GM12875 (cell line): ENCODE measurements around the gene TINAGL1.

ENCODE experiments used
- H3K4me3 ChIP-seq: one replicate; pipeline ENCODE4 v1.5.1; 2011; ENCODE audit warnings: low read depth, low read length, control low read depth
- TF ChIP-seq, protein P1 (sequence below): IDR thresholded peaks from 2 replicates; pipeline ENCODE4 v1.5.1; 2011; ENCODE audit warnings: low read depth, mild to moderate bottlenecking, control low read depth, inconsistent platforms, low read length, moderate library complexity, borderline replicate concordance; ENCODE audit not compliant: insufficient read depth

TINAGL1 gene, protein sequence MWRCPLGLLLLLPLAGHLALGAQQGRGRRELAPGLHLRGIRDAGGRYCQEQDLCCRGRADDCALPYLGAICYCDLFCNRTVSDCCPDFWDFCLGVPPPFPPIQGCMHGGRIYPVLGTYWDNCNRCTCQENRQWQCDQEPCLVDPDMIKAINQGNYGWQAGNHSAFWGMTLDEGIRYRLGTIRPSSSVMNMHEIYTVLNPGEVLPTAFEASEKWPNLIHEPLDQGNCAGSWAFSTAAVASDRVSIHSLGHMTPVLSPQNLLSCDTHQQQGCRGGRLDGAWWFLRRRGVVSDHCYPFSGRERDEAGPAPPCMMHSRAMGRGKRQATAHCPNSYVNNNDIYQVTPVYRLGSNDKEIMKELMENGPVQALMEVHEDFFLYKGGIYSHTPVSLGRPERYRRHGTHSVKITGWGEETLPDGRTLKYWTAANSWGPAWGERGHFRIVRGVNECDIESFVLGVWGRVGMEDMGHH

GRCh38 chr1:31576201-31576669 lies at the start of gene TINAGL1:
Gene TINAGL1 (plus strand): TSS chr1:31576515. CDS start chr1:31577149, 634 bp downstream.
- H3K4me3 ChIP-seq, result no peak within 1 kb of the TSS
- TF ChIP-seq, protein P1, sequence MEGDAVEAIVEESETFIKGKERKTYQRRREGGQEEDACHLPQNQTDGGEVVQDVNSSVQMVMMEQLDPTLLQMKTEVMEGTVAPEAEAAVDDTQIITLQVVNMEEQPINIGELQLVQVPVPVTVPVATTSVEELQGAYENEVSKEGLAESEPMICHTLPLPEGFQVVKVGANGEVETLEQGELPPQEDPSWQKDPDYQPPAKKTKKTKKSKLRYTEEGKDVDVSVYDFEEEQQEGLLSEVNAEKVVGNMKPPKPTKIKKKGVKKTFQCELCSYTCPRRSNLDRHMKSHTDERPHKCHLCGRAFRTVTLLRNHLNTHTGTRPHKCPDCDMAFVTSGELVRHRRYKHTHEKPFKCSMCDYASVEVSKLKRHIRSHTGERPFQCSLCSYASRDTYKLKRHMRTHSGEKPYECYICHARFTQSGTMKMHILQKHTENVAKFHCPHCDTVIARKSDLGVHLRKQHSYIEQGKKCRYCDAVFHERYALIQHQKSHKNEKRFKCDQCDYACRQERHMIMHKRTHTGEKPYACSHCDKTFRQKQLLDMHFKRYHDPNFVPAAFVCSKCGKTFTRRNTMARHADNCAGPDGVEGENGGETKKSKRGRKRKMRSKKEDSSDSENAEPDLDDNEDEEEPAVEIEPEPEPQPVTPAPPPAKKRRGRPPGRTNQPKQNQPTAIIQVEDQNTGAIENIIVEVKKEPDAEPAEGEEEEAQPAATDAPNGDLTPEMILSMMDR, result no peak

- TF ChIP-seq, protein P1, result no peak
- H3K4me3 ChIP-seq, result no peak overlapping the region
Observed at GRCh38 chr1:31529999-31530684, 46.2 kb upstream of the TINAGL1 start.

GRCh38 chr1:31531177-31531999 lies 44.9 kb upstream of the TINAGL1 start:
- no peak overlapping the region for H3K4me3 ChIP-seq
- TF ChIP-seq, protein P1, result no peak

DNA sequence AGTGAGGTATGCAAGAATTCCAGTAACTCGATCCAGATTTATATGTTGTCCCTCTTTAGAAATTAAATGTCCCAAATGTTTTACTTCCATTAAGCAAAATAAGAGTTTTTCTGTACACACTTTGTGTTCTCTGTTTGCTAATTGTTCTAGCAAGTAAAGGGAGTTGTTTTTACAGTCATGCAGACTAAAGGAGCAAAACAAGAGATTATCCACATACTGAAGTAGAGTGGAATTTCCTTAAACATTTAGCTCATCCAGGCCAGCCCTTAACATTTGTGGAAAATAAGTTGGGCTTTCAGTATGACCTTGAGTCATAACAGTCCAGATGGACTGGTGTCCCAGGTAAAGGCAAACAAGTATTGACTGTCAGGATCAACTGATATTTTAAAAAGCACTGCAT lies 44.1 kb upstream of the TINAGL1 start:
- TF ChIP-seq, protein P1, result no peak
- no peak overlapping the region for H3K4me3 ChIP-seq

DNA sequence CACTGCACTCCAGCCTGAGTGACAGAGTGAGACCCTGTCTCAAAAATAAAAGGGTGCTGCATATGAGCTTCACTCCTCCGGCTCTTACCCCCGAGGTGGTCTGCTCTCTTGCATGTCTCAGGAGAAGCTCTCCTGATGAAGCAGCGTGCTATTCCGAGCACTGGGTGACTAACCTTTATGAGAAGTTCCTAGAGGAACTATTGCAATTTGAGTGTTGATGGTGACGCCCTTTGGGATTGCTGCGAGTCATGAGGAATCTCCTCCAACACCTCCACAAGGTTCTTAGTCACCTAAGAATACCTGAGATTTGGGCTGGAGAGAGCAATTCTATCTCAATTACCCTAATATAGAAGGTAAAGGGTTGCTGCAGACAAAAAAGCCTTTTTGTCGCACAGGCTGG lies 40.8 kb upstream of the TINAGL1 start:
- TF ChIP-seq, protein P1, result no peak
- no peak overlapping the region for H3K4me3 ChIP-seq

DNA sequence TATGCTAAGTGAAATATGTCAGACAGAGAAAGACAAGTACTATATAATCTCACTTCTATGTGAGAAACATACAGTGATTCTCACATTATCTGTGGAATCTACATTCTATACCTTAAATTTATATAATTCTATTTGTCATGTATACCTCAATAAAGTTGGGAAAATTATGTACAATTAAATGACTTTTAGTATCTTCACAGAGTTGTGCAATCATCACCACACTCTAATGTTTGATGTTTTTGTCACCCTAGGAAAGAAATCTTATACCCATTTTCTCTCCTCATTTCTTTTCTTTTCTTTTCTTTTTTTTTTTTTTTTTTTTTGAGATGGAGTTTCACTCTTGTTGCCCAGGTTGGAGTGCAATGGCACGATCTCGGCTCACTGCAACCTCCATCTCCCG lies 37.0 kb upstream of the TINAGL1 start:
- TF ChIP-seq, protein P1, result no peak
- H3K4me3 ChIP-seq, result no peak overlapping the region
